HCT116 (cell line): ENCODE measurements around the gene ZNF674. TPM values are rescaled to one million over a fixed set of nuclear protein-coding genes. Genes with fewer than 3 reads are reported as not detected.

Source experiments
- ATAC-seq: fragments of 200-7000 bp; cut with Tn5 transposase; 2 replicates; pipeline ENCODE4 v1.9.1; 2020; ENCODE audit warnings: mild to moderate bottlenecking, moderate library complexity
- BruUV-seq: library from RNA; stranded (reverse); fragments of 400-500 nt; replicated peaks from 2 replicates; lab custom pipeline; 2021; lab: Mats Ljungman, UMichigan
- CTCF ChIA-PET: fragments of 300-600 bp; sonication (Branson Sonifier 250); formaldehyde crosslinking; loops from one replicate; lab custom pipeline; 2021; ENCODE audit warnings: antibody characterized with exemption; lab: Charles Lee
- POLR2A ChIA-PET: fragments of 300-600, 350-600 bp; sonication (Branson Sonifier 250); formaldehyde crosslinking; loops from one replicate; lab custom pipeline; 2021; ENCODE audit warnings: antibody characterized with exemption; lab: Charles Lee
- RAD21 ChIA-PET, 2 experiments: fragments of 300-600 bp; sonication (Branson Sonifier 250); formaldehyde crosslinking; loops; one replicate each; lab custom pipeline; 2023; ENCODE audit warnings: low total read pairs in 2 of 2; ENCODE audit not compliant: uncharacterized antibody in 2 of 2, unreplicated experiment in 2 of 2, low non-redundant PET in 1 of 2; lab: Charles Lee
- DNase-seq: peaks from one replicate; pipeline ENCODE4 v3.0.0-alpha.2; 2010; ENCODE audit warnings: low read depth, low spot score
- H2AFZ ChIP-seq: fragments of 200-600 bp; shearing (Covaris generic), sonication (generic); 2 replicates; pipeline ENCODE4 v1.6.1; 2017; ENCODE audit warnings: low read depth, mixed run types, mixed read lengths, antibody characterized with exemption, low read length; ENCODE audit not compliant: poor library complexity, severe bottlenecking
- H3K27ac ChIP-seq: 2 replicates; pipeline ENCODE4 v1.5.1; 2012; ENCODE audit warnings: low read depth, low read length
- H3K27me3 ChIP-seq: fragments of 200-600 bp; sonication (generic); 2 replicates; pipeline ENCODE4 v1.6.1; 2016; ENCODE audit warnings: mixed run types, low read length, mixed read lengths; ENCODE audit not compliant: insufficient read depth
- H3K36me3 ChIP-seq, 2 experiments: fragments of 200-500 bp in 1 of 2; fragments of 200-600 bp in 1 of 2; sonication (Bioruptor generic) in 1 of 2; sonication (generic) in 1 of 2; 2 replicates each; pipeline versions ENCODE4 v1.5.1 to v1.6.1; 2014 to 2016; ENCODE audit warnings: low read length in 2 of 2, inconsistent platforms in 1 of 2, mixed read lengths in 1 of 2, mixed run types in 1 of 2; ENCODE audit not compliant: insufficient read depth in 2 of 2, control insufficient read depth in 1 of 2
- H3K4me1 ChIP-seq, 2 experiments: fragments of 200-600 bp in 1 of 2; sonication (generic) in 1 of 2; 2 replicates each; pipeline versions ENCODE4 v1.5.1 to v1.6.1; 2012 to 2017; ENCODE audit warnings: low read length in 2 of 2, inconsistent platforms in 1 of 2, mild to moderate bottlenecking in 1 of 2, mixed read lengths in 1 of 2, mixed run types in 1 of 2, moderate library complexity in 1 of 2; ENCODE audit not compliant: insufficient read depth in 2 of 2, control insufficient read depth in 1 of 2
- H3K4me2 ChIP-seq: fragments of 200-600 bp; sonication (generic); 2 replicates; pipeline ENCODE4 v1.6.1; 2017; ENCODE audit warnings: mixed run types, low read length, mixed read lengths
- H3K4me3 ChIP-seq, 2 experiments: fragments of 200-600 bp in 1 of 2; sonication (generic) in 1 of 2; replicated peaks in 1 of 2; 2 replicates each; pipeline ENCODE4 v1.5.1; 2011 to 2016; ENCODE audit warnings: low read length in 2 of 2, control low read depth in 1 of 2, low read depth in 1 of 2, mild to moderate bottlenecking in 1 of 2, mixed read lengths in 1 of 2, mixed run types in 1 of 2
- H3K79me2 ChIP-seq: fragments of 200-600 bp; sonication (generic); 2 replicates; pipeline ENCODE4 v1.6.1; 2017; ENCODE audit warnings: mild to moderate bottlenecking, mixed run types, low read length, moderate library complexity, mixed read lengths; ENCODE audit not compliant: insufficient read depth
- H3K9ac ChIP-seq: fragments of 200-600 bp; sonication (generic); 2 replicates; pipeline ENCODE4 v1.6.1; 2016; ENCODE audit warnings: low read length, mixed read lengths
- H3K9me2 ChIP-seq: fragments of 200-600 bp; sonication (generic), shearing (Covaris generic); 2 replicates; pipeline ENCODE4 v1.6.1; 2017; ENCODE audit warnings: mixed run types, mild to moderate bottlenecking, moderate library complexity; ENCODE audit not compliant: insufficient read depth
- H3K9me3 ChIP-seq, 2 experiments: fragments of 200-500 bp in 1 of 2; fragments of 200-600 bp in 1 of 2; sonication (Bioruptor generic) in 1 of 2; sonication (generic) in 1 of 2; 2 replicates each; pipeline ENCODE4 v1.6.1; 2014 to 2017; ENCODE audit warnings: low read length in 2 of 2, mixed read lengths in 2 of 2, inconsistent platforms in 1 of 2, low read depth in 1 of 2, mild to moderate bottlenecking in 1 of 2, mixed run types in 1 of 2, moderate library complexity in 1 of 2; ENCODE audit not compliant: control insufficient read depth in 1 of 2, insufficient read depth in 1 of 2
- H4K20me1 ChIP-seq: fragments of 200-600 bp; sonication (generic), shearing (Covaris generic); 2 replicates; pipeline ENCODE4 v1.6.1; 2017; ENCODE audit warnings: mixed run types, mild to moderate bottlenecking, moderate library complexity; ENCODE audit not compliant: insufficient read depth
- CBX3 ChIP-seq: IDR thresholded peaks from 2 replicates; pipeline ENCODE4 v1.6.1; 2012; ENCODE audit warnings: low read depth
- CEBPB ChIP-seq: IDR thresholded peaks from 2 replicates; pipeline ENCODE4 v1.6.1; 2012; ENCODE audit warnings: low read depth
- CTCF ChIP-seq, 3 experiments: fragments of 200-600 bp in 1 of 3; sonication (generic) in 1 of 3; IDR thresholded peaks in 2 of 3; conservative IDR thresholded peaks in 1 of 3; 2 replicates each; pipeline ENCODE4 v1.5.1; 2012 to 2017; ENCODE audit warnings: low read depth in 2 of 3, low read length in 2 of 3, antibody characterized with exemption in 1 of 3, borderline replicate concordance in 1 of 3, control low read depth in 1 of 3, mild to moderate bottlenecking in 1 of 3, mixed read lengths in 1 of 3, mixed run types in 1 of 3, moderate library complexity in 1 of 3; ENCODE audit not compliant: insufficient read depth in 1 of 3
- EGR1 ChIP-seq: IDR thresholded peaks from 2 replicates; pipeline ENCODE4 v1.6.1; 2012; ENCODE audit warnings: low read depth
- ELF1 ChIP-seq: IDR thresholded peaks from 2 replicates; pipeline ENCODE4 v1.6.1; 2012; ENCODE audit warnings: low read depth, borderline replicate concordance
- FOSL1 ChIP-seq: IDR thresholded peaks from 2 replicates; pipeline ENCODE4 v1.6.1; 2012; ENCODE audit warnings: low read depth
- POLR2A ChIP-seq: IDR thresholded peaks from 2 replicates; pipeline ENCODE4 v1.7.0; 2011; ENCODE audit warnings: borderline replicate concordance; ENCODE audit not compliant: insufficient read depth, insufficient read length; ENCODE audit errors: extremely low read depth
- POLR2AphosphoS5 ChIP-seq: IDR thresholded peaks from 2 replicates; pipeline ENCODE4 v1.6.1; 2011; ENCODE audit warnings: mild to moderate bottlenecking, low read depth, low read length, moderate library complexity
- RAD21 ChIP-seq: IDR thresholded peaks from 2 replicates; pipeline ENCODE4 v1.6.1; 2012; ENCODE audit warnings: low read depth, mild to moderate bottlenecking
- SIN3A ChIP-seq: IDR thresholded peaks from 2 replicates; pipeline ENCODE4 v1.6.1; 2012; ENCODE audit warnings: low read depth
- SRF ChIP-seq: IDR thresholded peaks from 2 replicates; pipeline ENCODE4 v1.6.1; 2012; ENCODE audit warnings: low read depth
- TCF7L2 ChIP-seq: IDR thresholded peaks from 2 replicates; pipeline ENCODE4 v1.7.0; 2011; ENCODE audit warnings: borderline replicate concordance, inconsistent platforms; ENCODE audit not compliant: insufficient read depth, insufficient read length; ENCODE audit errors: extremely low read depth
- YY1 ChIP-seq: IDR thresholded peaks from 2 replicates; pipeline ENCODE4 v1.6.1; 2011; ENCODE audit warnings: low read length, low read depth, moderate library complexity, mild to moderate bottlenecking; ENCODE audit not compliant: insufficient replicate concordance; ENCODE audit errors: extremely low read depth
- ZBTB33 ChIP-seq: IDR thresholded peaks from 2 replicates; pipeline ENCODE4 v1.6.1; 2011; ENCODE audit warnings: mild to moderate bottlenecking, low read length, moderate library complexity; ENCODE audit not compliant: insufficient replicate concordance; ENCODE audit errors: extremely low read depth
- ZFX ChIP-seq: fragments of 450-650 bp; IDR thresholded peaks from 2 replicates; pipeline ENCODE4 v1.6.1; 2017
- ZNF274 ChIP-seq: fragments of 200-500 bp; sonication (Bioruptor generic); IDR thresholded peaks from 2 replicates; pipeline ENCODE4 v1.6.1; 2014; ENCODE audit warnings: mild to moderate bottlenecking, low read depth, low read length, inconsistent platforms
- intact Hi-C: fragments of 100-400 bp; cut with micrococcal nuclease; formaldehyde crosslinking; loops from 2 replicates; pipeline ENCODE4 v1.10.0; 2022
- total RNA-seq: library from RNA; stranded (reverse); gene quantifications from one replicate; pipeline ENCODE4 v1.2.1, GENCODE V29; 2021; ENCODE audit not compliant: unreplicated experiment
- TF ChIP-seq, protein P1 (sequence below): IDR thresholded peaks from 2 replicates; pipeline ENCODE4 v1.6.1; 2012
- TF ChIP-seq, protein P2 (sequence below): IDR thresholded peaks from 2 replicates; pipeline ENCODE4 v1.6.1; 2012
- TF ChIP-seq, protein P3 (sequence below): IDR thresholded peaks from 2 replicates; pipeline ENCODE4 v1.6.1; 2012; ENCODE audit warnings: low read depth

Gene ZNF674
- total RNA-seq, 1 experiment from 2014 or later, result 5.2 TPM

GRCh38 chrX:46559062-46559461, 13.8 kb upstream of the ZNF674 start:
- H3K9me2 ChIP-seq, result no peaks in the 10 kb centered on the region
- no TSS peak for BruUV-seq
- RAD21 ChIA-PET, result no interaction called here
- no peak for TF ChIP-seq FOSL1
- TF ChIP-seq, protein P1, sequence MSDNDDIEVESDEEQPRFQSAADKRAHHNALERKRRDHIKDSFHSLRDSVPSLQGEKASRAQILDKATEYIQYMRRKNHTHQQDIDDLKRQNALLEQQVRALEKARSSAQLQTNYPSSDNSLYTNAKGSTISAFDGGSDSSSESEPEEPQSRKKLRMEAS, result no peak
- TF ChIP-seq ELF1, result no peak
- TF ChIP-seq ZBTB33, result no peak
- no peak for TF ChIP-seq TCF7L2
- no peak for TF ChIP-seq POLR2A
- TF ChIP-seq SRF, result no peak
- TF ChIP-seq CTCF (IDR thresholded peaks at IDR 0.05 in 2 of 3, conservative IDR thresholded peaks at IDR 0.05 in 1 of 3; ENCODE audit: borderline replicate concordance in 1 of 3, insufficient read depth in 1 of 3, low read depth in 2 of 3, low read length in 2 of 3), result no peak
- no peak for TF ChIP-seq CEBPB
- no peak for TF ChIP-seq YY1
- TF ChIP-seq, protein P2, sequence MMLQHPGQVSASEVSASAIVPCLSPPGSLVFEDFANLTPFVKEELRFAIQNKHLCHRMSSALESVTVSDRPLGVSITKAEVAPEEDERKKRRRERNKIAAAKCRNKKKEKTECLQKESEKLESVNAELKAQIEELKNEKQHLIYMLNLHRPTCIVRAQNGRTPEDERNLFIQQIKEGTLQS, result no peak
- TF ChIP-seq POLR2AphosphoS5, result no peak
- TF ChIP-seq, protein P3, sequence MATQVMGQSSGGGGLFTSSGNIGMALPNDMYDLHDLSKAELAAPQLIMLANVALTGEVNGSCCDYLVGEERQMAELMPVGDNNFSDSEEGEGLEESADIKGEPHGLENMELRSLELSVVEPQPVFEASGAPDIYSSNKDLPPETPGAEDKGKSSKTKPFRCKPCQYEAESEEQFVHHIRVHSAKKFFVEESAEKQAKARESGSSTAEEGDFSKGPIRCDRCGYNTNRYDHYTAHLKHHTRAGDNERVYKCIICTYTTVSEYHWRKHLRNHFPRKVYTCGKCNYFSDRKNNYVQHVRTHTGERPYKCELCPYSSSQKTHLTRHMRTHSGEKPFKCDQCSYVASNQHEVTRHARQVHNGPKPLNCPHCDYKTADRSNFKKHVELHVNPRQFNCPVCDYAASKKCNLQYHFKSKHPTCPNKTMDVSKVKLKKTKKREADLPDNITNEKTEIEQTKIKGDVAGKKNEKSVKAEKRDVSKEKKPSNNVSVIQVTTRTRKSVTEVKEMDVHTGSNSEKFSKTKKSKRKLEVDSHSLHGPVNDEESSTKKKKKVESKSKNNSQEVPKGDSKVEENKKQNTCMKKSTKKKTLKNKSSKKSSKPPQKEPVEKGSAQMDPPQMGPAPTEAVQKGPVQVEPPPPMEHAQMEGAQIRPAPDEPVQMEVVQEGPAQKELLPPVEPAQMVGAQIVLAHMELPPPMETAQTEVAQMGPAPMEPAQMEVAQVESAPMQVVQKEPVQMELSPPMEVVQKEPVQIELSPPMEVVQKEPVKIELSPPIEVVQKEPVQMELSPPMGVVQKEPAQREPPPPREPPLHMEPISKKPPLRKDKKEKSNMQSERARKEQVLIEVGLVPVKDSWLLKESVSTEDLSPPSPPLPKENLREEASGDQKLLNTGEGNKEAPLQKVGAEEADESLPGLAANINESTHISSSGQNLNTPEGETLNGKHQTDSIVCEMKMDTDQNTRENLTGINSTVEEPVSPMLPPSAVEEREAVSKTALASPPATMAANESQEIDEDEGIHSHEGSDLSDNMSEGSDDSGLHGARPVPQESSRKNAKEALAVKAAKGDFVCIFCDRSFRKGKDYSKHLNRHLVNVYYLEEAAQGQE, result no peak
- TF ChIP-seq CBX3, result no peak
- TF ChIP-seq ZFX, result no peak
- TF ChIP-seq SIN3A, result no peak
- no peak for TF ChIP-seq RAD21
- no peak for TF ChIP-seq ZNF274
- no peak for TF ChIP-seq EGR1
- POLR2A ChIA-PET, result no interaction called here
- peaks cover 0 to 4% of the 10 kb centered on the region in 2 experiments; a peak in 2 of 4 replicates for H3K4me1 ChIP-seq
- H2AFZ ChIP-seq, result no peak overlapping the region
- no peak overlapping the region for H3K4me2 ChIP-seq
- intact Hi-C loops, result loop anchor here (5.0 kb wide), 1 partner anchor 83 kb away; no protein-coding TSS in a partner anchor
- H3K27ac ChIP-seq, result no peak overlapping the region
- H3K79me2 ChIP-seq, result no peaks in the 10 kb centered on the region
- H3K36me3 ChIP-seq, result no peaks in the 10 kb centered on the region
- DNase-seq (no peak), ATAC-seq (no peak)
- no peak overlapping the region for H3K4me3 ChIP-seq
- H4K20me1 ChIP-seq, result no peaks in the 10 kb centered on the region
- no peaks in the 10 kb centered on the region for H3K27me3 ChIP-seq
- CTCF ChIA-PET, result no interaction called here
- no peak overlapping the region for H3K9ac ChIP-seq
- no peaks in the 10 kb centered on the region for H3K9me3 ChIP-seq
